DOHH2 (cell line): ENCODE results near the gene KANK4.

Experiments
- EZH2phosphoT487 ChIP-seq: fragments of 200-600 bp; sonication (generic); IDR thresholded peaks from 2 replicates; pipeline ENCODE4 v1.6.1; 2017; ENCODE audit warnings: borderline replicate concordance, mild to moderate bottlenecking, antibody characterized with exemption, low read length, moderate library complexity, mixed read lengths
- TF ChIP-seq, protein P1 (sequence below): fragments of 200-600 bp; sonication (generic); IDR thresholded peaks from one replicate; pipeline ENCODE4 v1.5.1; 2014; ENCODE audit warnings: antibody characterized with exemption, mild to moderate bottlenecking, low read depth, low read length; ENCODE audit not compliant: poor library complexity, severe bottlenecking

DNA sequence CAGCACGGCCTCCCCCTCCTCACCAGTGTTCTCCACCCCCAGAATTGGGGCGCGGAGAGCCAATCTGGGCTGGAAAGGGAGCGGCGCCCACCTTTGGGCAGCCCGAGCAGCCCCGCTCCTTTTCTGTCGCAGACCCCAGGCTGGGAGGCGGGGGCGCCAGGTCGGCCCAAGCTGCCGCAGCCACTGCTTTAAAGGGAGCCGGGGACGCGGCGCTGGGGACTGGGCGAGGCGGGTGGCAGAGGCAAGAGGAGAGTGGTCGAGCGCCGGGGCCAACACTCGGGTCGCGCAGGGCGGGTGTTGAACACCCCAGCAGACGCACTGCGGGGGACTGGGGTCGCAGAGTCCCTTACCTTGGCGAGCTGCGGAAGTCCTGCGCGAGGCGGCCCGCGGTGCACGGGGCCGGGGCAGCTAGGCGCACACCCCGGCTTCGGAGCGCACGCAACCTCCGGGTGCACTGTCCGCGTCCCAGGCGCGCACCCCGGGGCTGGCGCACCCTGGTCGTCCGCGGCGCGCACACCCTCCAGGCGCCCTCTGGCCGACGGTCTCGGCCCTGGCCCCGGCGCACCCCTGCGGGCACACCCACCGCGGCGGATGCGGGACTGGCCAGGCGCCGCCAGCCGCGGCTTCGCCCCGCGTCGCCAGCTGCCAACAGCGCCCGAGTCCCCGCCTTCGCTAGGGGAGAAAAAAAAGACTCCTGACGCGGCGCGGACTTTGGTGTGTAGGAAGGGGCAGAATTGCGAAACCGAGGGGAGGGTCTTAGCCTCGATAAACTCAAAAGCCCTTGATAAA, at the start of gene KANK4:
- TF ChIP-seq, protein P1, sequence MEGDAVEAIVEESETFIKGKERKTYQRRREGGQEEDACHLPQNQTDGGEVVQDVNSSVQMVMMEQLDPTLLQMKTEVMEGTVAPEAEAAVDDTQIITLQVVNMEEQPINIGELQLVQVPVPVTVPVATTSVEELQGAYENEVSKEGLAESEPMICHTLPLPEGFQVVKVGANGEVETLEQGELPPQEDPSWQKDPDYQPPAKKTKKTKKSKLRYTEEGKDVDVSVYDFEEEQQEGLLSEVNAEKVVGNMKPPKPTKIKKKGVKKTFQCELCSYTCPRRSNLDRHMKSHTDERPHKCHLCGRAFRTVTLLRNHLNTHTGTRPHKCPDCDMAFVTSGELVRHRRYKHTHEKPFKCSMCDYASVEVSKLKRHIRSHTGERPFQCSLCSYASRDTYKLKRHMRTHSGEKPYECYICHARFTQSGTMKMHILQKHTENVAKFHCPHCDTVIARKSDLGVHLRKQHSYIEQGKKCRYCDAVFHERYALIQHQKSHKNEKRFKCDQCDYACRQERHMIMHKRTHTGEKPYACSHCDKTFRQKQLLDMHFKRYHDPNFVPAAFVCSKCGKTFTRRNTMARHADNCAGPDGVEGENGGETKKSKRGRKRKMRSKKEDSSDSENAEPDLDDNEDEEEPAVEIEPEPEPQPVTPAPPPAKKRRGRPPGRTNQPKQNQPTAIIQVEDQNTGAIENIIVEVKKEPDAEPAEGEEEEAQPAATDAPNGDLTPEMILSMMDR, result no peak
- TF ChIP-seq EZH2phosphoT487, result no peak
